IMR-90 (cell line): Measurements from ENCODE around the gene TMEM9.

Experiments
- BHLHE40 ChIP-seq: fragments of 150-350 bp; IDR thresholded peaks from 2 replicates; pipeline ENCODE4 v1.6.1; 2016; ENCODE audit warnings: mild to moderate bottlenecking, low read depth, low read length
- CEBPB ChIP-seq: IDR thresholded peaks from 2 replicates; pipeline ENCODE4 v1.6.1; 2012; ENCODE audit warnings: low read depth, low read length, improper control_type of control experiment
- CHD1 ChIP-seq: IDR thresholded peaks from 2 replicates; pipeline ENCODE4 v1.6.1; 2012; ENCODE audit warnings: low read depth, low read length, improper control_type of control experiment
- ELK1 ChIP-seq: fragments of 150-350 bp; IDR thresholded peaks from 2 replicates; pipeline ENCODE4 v1.6.1; 2016; ENCODE audit warnings: low read depth, mild to moderate bottlenecking, low read length, moderate library complexity, borderline replicate concordance
- FOS ChIP-seq: fragments of 150-350 bp; IDR thresholded peaks from 2 replicates; pipeline ENCODE4 v1.6.1; 2016; ENCODE audit warnings: low read depth, low read length
- MAFK ChIP-seq: IDR thresholded peaks from 2 replicates; pipeline ENCODE4 v1.6.1; 2012; ENCODE audit warnings: low read depth, low read length, improper control_type of control experiment
- MXI1 ChIP-seq: IDR thresholded peaks from 2 replicates; pipeline ENCODE4 v1.6.1; 2012; ENCODE audit warnings: low read depth, mild to moderate bottlenecking, low read length, moderate library complexity, borderline replicate concordance
- NFE2L2 ChIP-seq: fragments of 150-350 bp; IDR thresholded peaks from 2 replicates; pipeline ENCODE4 v1.6.1; 2016; ENCODE audit warnings: low read depth, mild to moderate bottlenecking, low read length
- POLR2A ChIP-seq: IDR thresholded peaks from 2 replicates; pipeline ENCODE4 v1.6.1; 2012; ENCODE audit warnings: mild to moderate bottlenecking, low read depth, low read length
- RAD21 ChIP-seq: IDR thresholded peaks from 2 replicates; pipeline ENCODE4 v1.6.1; 2012; ENCODE audit warnings: low read length, improper control_type of control experiment
- RFX5 ChIP-seq: IDR thresholded peaks from 2 replicates; pipeline ENCODE4 v1.8.0; 2012; ENCODE audit warnings: low read depth, mild to moderate bottlenecking, low read length, moderate library complexity
- SMC3 ChIP-seq: fragments of 150-350 bp; IDR thresholded peaks from 2 replicates; pipeline ENCODE4 v1.6.1; 2016; ENCODE audit warnings: low read depth, mild to moderate bottlenecking, antibody characterized with exemption, low read length, moderate library complexity
- TF ChIP-seq, protein P1 (sequence below): conservative IDR thresholded peaks from 2 replicates; pipeline ENCODE4 v1.5.1; 2012; ENCODE audit warnings: mild to moderate bottlenecking, low read depth, low read length, improper control_type of control experiment
- TF ChIP-seq, protein P2 (sequence below): fragments of 150-350 bp; IDR thresholded peaks from 2 replicates; pipeline ENCODE4 v1.6.1; 2017; ENCODE audit warnings: mild to moderate bottlenecking, antibody characterized with exemption, low read length, low read depth

DNA sequence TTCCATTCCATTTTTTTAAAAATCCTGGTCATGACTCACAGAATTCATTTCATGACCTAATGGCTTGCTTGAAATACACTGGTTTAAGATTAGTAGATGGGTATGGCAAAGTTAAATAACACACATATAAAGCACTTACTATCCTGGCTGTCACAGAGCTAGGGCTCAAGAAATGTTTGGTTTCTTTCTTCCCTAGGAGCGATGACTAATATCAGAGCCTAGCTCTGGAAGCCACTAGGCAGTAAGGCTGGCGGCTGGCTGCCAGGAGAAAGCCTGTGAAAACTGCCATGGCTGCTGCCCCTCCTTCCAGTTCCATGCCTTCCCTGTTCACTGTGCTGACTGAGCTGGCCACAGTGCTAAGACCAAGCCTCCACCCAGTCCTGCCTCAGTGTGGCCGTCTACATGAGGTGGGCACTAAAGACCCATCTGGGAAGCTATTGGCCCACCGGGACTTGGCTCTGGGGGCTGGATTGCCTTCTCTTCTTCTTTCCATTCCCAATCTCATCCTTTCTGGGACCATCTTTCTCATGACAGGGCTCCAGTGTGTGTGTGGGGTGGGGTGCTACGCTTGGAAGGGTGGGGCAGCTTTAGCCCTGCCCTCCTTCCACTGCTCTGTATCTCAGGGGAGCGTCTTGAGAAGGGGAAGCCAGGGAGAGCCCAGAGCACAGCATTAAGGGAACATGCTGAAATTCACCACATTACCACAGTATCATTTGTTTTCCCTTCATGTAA lies 16.5 kb downstream of the TMEM9 start:
- TF ChIP-seq, protein P1, sequence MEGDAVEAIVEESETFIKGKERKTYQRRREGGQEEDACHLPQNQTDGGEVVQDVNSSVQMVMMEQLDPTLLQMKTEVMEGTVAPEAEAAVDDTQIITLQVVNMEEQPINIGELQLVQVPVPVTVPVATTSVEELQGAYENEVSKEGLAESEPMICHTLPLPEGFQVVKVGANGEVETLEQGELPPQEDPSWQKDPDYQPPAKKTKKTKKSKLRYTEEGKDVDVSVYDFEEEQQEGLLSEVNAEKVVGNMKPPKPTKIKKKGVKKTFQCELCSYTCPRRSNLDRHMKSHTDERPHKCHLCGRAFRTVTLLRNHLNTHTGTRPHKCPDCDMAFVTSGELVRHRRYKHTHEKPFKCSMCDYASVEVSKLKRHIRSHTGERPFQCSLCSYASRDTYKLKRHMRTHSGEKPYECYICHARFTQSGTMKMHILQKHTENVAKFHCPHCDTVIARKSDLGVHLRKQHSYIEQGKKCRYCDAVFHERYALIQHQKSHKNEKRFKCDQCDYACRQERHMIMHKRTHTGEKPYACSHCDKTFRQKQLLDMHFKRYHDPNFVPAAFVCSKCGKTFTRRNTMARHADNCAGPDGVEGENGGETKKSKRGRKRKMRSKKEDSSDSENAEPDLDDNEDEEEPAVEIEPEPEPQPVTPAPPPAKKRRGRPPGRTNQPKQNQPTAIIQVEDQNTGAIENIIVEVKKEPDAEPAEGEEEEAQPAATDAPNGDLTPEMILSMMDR, result no peak
- TF ChIP-seq POLR2A (no peak), MXI1 (peak; percentile 65; the same call in 1 of the 2 replicates), RFX5 (no peak), ELK1 (no peak), SMC3 (no peak), CEBPB (0 out of 2 replicates have a peak, but pooled peaks have one; percentile 7), NFE2L2 (no peak), BHLHE40 (no peak), FOS (peak; percentile 50; the same call in 1 of the 2 replicates), MAFK (no peak), CHD1 (no peak), RAD21 (peak; percentile 8; the same call in 1 of the 2 replicates)
- TF ChIP-seq, protein P2, sequence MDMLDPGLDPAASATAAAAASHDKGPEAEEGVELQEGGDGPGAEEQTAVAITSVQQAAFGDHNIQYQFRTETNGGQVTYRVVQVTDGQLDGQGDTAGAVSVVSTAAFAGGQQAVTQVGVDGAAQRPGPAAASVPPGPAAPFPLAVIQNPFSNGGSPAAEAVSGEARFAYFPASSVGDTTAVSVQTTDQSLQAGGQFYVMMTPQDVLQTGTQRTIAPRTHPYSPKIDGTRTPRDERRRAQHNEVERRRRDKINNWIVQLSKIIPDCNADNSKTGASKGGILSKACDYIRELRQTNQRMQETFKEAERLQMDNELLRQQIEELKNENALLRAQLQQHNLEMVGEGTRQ, result no peak
